HepG2 (cell line): ENCODE results near the gene RAB1B.

Source experiments
- DNMT1 ChIP-seq: sonication (generic); formaldehyde crosslinking; IDR thresholded peaks from 2 replicates; pipeline ENCODE4 v1.5.1; 2020; ENCODE audit warnings: mild to moderate bottlenecking, missing genetic modification reagents
- ETV6 ChIP-seq: sonication (generic); formaldehyde crosslinking; conservative IDR thresholded peaks from 2 replicates; pipeline ENCODE4 v1.4.0; 2020; ENCODE audit warnings: missing genetic modification reagents
- GFI1 ChIP-seq: sonication (generic); formaldehyde crosslinking; IDR thresholded peaks from 2 replicates; pipeline ENCODE4 v1.5.0; 2020; ENCODE audit warnings: missing genetic modification reagents, mild to moderate bottlenecking, borderline replicate concordance
- MEIS1 ChIP-seq: sonication (generic); formaldehyde crosslinking; IDR thresholded peaks from 2 replicates; pipeline ENCODE4 v1.9.0; 2021; ENCODE audit warnings: mild to moderate bottlenecking, missing genetic modification reagents, moderate library complexity, borderline replicate concordance
- POLR2AphosphoS5 ChIP-seq: IDR thresholded peaks from 2 replicates; pipeline ENCODE4 v1.6.1; 2012; ENCODE audit warnings: low read depth, low read length
- SRF ChIP-seq: IDR thresholded peaks from 2 replicates; pipeline ENCODE4 v1.6.1; 2011; ENCODE audit warnings: mild to moderate bottlenecking, low read depth, low read length, moderate library complexity
- ZNF547 ChIP-seq: sonication (generic); formaldehyde crosslinking; IDR thresholded peaks from 2 replicates; pipeline ENCODE4 v1.5.1; 2020; ENCODE audit warnings: mild to moderate bottlenecking, missing genetic modification reagents
- TF ChIP-seq, protein P1 (sequence below): sonication (generic); formaldehyde crosslinking; IDR thresholded peaks from 2 replicates; pipeline ENCODE4 v1.9.0; 2021; ENCODE audit warnings: mild to moderate bottlenecking, missing genetic modification reagents
- TF ChIP-seq, protein P2 (sequence below): sonication (generic); formaldehyde crosslinking; IDR thresholded peaks from 2 replicates; pipeline ENCODE4 v1.5.0; 2020; ENCODE audit warnings: missing genetic modification reagents
- TF ChIP-seq, protein P3 (sequence below): sonication (generic); formaldehyde crosslinking; IDR thresholded peaks from 2 replicates; pipeline ENCODE4 v1.8.1; 2023; ENCODE audit warnings: missing genetic modification reagents, inconsistent platforms, borderline replicate concordance
- TF ChIP-seq, protein P4 (sequence below): sonication (generic); formaldehyde crosslinking; IDR thresholded peaks from 2 replicates; pipeline ENCODE4 v1.5.0; 2020; ENCODE audit warnings: mild to moderate bottlenecking, missing genetic modification reagents, moderate library complexity

GRCh38 chr11:66317322-66317722 lies 48.9 kb downstream of the RAB1B start:
- TF ChIP-seq, protein P1, sequence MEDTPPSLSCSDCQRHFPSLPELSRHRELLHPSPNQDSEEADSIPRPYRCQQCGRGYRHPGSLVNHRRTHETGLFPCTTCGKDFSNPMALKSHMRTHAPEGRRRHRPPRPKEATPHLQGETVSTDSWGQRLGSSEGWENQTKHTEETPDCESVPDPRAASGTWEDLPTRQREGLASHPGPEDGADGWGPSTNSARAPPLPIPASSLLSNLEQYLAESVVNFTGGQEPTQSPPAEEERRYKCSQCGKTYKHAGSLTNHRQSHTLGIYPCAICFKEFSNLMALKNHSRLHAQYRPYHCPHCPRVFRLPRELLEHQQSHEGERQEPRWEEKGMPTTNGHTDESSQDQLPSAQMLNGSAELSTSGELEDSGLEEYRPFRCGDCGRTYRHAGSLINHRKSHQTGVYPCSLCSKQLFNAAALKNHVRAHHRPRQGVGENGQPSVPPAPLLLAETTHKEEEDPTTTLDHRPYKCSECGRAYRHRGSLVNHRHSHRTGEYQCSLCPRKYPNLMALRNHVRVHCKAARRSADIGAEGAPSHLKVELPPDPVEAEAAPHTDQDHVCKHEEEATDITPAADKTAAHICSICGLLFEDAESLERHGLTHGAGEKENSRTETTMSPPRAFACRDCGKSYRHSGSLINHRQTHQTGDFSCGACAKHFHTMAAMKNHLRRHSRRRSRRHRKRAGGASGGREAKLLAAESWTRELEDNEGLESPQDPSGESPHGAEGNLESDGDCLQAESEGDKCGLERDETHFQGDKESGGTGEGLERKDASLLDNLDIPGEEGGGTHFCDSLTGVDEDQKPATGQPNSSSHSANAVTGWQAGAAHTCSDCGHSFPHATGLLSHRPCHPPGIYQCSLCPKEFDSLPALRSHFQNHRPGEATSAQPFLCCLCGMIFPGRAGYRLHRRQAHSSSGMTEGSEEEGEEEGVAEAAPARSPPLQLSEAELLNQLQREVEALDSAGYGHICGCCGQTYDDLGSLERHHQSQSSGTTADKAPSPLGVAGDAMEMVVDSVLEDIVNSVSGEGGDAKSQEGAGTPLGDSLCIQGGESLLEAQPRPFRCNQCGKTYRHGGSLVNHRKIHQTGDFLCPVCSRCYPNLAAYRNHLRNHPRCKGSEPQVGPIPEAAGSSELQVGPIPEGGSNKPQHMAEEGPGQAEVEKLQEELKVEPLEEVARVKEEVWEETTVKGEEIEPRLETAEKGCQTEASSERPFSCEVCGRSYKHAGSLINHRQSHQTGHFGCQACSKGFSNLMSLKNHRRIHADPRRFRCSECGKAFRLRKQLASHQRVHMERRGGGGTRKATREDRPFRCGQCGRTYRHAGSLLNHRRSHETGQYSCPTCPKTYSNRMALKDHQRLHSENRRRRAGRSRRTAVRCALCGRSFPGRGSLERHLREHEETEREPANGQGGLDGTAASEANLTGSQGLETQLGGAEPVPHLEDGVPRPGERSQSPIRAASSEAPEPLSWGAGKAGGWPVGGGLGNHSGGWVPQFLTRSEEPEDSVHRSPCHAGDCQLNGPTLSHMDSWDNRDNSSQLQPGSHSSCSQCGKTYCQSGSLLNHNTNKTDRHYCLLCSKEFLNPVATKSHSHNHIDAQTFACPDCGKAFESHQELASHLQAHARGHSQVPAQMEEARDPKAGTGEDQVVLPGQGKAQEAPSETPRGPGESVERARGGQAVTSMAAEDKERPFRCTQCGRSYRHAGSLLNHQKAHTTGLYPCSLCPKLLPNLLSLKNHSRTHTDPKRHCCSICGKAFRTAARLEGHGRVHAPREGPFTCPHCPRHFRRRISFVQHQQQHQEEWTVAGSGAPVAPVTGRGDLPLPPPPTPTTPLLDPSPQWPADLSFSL (CRISPR knock-in tag) = no peak
- TF ChIP-seq GFI1 (CRISPR knock-in tag) (no peak), SRF (no peak), POLR2AphosphoS5 (no peak), ETV6 (no peak), ZNF547 (CRISPR knock-in tag) (no peak), MEIS1 (no peak), DNMT1 (no peak)
- TF ChIP-seq, protein P2, sequence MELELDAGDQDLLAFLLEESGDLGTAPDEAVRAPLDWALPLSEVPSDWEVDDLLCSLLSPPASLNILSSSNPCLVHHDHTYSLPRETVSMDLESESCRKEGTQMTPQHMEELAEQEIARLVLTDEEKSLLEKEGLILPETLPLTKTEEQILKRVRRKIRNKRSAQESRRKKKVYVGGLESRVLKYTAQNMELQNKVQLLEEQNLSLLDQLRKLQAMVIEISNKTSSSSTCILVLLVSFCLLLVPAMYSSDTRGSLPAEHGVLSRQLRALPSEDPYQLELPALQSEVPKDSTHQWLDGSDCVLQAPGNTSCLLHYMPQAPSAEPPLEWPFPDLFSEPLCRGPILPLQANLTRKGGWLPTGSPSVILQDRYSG (CRISPR knock-in tag) = no peak
- TF ChIP-seq, protein P3, sequence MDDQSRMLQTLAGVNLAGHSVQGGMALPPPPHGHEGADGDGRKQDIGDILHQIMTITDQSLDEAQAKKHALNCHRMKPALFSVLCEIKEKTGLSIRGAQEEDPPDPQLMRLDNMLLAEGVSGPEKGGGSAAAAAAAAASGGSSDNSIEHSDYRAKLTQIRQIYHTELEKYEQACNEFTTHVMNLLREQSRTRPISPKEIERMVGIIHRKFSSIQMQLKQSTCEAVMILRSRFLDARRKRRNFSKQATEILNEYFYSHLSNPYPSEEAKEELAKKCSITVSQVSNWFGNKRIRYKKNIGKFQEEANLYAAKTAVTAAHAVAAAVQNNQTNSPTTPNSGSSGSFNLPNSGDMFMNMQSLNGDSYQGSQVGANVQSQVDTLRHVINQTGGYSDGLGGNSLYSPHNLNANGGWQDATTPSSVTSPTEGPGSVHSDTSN (CRISPR knock-in tag) = no peak
- TF ChIP-seq, protein P4, sequence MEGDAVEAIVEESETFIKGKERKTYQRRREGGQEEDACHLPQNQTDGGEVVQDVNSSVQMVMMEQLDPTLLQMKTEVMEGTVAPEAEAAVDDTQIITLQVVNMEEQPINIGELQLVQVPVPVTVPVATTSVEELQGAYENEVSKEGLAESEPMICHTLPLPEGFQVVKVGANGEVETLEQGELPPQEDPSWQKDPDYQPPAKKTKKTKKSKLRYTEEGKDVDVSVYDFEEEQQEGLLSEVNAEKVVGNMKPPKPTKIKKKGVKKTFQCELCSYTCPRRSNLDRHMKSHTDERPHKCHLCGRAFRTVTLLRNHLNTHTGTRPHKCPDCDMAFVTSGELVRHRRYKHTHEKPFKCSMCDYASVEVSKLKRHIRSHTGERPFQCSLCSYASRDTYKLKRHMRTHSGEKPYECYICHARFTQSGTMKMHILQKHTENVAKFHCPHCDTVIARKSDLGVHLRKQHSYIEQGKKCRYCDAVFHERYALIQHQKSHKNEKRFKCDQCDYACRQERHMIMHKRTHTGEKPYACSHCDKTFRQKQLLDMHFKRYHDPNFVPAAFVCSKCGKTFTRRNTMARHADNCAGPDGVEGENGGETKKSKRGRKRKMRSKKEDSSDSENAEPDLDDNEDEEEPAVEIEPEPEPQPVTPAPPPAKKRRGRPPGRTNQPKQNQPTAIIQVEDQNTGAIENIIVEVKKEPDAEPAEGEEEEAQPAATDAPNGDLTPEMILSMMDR = no peak
